Measurements from ENCODE around the gene RHOG.

The RHOG gene

DNA sequence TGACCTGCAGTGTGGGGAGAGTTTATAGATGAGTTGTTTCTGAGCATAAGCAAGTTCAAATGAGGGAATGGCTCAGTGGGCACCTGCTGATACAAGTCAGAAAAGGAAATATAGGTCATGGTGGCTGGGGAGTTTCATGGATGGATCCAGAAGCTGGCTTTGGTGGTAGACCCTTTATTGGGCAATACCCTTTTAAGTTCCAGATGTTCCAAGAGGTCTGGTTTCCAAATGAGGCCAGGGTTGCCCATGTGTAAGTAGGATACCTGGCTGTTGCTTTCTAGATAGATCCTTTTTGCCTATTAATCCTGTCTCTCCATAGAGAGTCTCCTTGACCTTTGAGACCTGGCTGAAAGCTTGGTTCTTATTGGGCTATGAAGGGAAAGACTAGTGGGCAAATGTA, 16.9 kb upstream of the RHOG start:
- no peak for DNase-seq

DNA sequence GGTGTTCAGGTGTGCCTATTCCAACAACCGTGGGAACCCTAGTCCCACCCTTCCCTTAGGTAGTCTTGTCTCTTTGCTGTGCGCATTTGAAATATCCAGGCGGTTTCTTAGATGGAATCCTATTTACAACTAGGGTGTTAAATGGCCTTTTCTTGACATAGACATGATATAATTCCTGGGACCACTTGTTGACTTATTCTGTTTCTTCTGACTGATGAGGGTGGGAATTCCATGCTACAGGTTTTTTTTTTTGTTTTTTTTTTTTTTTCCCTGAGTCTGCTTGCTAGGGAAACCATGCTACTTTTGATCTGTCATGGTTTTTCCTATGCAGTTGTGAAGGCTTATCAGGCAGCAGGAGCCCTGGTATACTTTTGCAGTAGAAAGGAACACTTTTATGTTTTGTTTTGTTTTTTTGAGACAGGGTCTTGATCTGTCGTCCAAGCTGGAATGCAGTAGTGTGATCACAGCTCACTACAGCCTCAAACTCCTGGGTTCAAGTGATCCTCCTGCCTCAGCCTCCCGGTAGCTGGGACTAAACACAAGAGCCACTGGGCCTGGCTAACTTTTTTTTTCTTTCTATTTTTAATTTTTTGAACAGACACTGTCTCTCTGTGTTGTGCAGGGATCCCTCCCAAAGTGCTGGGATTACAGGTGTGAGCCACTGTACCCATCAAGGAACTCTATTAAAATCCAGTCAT, 16.2 kb upstream of the RHOG start:
- no peak for DNase-seq

DNA sequence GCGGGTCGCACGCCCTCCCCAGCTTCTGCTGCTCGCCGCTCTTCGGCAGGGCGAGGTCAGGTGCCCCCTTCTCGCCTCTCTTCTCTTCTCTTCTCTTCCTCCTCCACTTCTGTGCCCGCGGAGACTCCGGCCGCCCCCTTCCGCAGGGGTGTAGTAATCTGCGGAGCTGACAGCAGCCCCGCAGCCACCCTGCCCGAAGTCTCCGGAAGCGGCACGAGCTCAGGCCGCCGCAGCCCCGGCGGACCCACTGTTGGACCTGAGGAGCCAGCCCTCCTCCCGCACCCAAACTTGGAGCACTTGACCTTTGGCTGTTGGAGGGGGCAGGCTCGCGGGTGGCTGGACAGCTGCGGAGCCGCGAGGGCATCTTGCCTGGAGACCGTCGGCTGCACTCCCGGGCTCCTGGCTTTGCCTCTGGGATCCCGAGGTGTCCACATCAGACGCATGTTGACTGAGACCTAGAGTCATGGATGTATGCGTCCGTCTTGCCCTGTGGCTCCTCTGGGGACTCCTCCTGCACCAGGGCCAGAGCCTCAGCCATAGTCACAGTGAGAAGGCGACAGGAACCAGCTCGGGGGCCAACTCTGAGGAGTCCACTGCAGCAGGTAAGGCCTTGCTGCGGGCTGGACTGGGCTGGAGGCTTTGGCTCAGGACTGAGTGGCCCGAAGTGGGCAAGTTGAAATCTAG, 15.2 kb upstream of the RHOG start:
- no peak for DNase-seq

DNA sequence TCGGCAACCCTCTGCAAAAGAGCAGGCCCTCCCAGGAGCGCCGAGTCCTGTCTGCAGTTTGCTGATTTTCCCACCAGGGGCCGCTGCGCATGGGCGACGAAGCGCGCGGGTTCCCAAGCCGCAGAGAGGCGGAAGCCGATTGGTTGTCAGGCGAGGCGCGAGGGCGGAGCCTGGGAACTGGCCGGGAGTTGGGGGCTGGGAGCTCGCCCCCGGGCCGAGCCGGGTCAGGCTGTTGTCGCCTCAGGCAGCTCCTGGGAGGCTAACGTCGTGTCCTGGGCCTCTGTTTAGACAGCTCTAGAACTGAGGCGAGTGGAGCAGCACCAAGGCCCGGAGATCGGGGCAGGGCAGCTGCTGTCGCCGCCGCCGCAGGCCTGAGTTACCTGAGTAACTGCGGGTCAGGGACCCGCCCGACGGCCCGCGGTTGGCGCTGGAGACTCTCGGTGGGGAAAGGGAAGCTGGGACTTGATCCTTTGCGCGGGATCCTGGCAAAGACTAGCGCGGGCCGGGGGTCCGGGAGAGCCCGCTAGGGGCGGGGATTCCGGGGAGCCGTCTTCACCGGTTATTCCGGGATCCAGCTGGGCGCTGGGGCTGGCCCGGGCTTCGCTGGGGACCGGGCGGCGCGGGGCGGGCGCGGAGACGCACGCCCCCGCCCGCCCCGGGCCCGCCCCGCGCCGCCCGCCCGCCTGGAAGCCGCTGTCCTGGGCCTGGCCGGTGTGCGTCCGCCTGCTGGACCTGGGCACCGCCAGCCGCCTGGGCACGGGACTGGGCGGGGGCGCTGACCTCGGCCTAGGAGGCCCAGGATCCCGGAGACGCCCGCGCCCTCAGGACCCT, 14.4 kb upstream of the RHOG start, which contains the start of gene STIM1:
STIM1 (plus strand) TSS at position 688 of the 831 bp plus-strand sequence. CDS start 607 bp downstream, outside the sequence.
- peak; percentile 92 for DNase-seq

DNA sequence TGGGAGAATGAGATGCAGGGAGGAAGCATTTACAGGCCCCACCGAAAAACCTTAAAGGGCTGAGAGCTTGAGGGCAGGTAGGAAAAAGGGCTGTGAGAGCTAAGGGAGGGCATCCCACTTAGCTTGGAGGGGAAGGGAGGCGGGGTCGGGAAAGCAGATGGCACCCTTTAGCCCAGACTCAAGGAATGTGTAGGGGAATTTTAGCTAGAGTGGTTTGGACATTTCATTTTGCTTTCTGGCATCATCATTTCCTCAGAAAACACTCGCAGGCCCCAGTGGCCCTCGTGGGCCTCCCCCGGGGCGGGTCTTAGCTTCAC, 13.9 kb upstream of the RHOG start:
- no peak for DNase-seq

DNA sequence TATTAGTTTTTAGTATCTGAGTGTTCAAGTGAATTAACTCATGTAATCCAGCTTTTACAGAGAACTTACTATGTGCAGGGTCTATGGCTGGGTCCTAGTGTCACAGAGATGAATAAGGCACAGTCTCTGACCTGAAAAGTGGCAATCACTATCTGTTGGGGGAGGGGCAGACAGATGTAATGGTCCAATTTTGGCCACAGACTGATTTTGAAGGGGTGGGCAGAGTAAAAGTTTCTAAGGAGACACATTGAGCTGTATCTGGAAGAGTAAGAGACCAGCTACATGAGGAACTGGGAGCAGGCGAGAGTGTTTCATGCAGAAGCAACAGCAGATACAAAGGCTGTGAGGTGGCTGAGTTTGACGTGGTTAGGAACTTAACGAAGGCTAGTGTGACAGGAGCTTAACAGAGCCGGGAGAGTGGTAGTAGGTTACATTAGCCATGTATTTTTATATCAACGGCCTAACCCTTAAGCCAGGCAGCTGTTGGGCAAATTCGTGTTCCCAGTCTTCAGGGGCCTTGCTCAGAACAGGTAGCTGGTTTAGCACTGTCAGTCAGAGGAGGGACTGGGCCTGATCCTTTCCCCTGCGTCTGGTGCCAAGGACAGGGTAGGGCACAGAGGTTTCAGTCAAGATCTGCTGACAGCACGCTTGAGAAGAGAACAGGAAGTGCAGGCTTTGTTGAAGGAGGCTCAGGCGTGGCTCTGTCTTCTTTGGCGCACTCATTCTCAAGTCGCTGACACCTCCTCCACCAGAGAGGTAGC, 13.3 kb upstream of the RHOG start:
- DNase-seq = no peak

DNA sequence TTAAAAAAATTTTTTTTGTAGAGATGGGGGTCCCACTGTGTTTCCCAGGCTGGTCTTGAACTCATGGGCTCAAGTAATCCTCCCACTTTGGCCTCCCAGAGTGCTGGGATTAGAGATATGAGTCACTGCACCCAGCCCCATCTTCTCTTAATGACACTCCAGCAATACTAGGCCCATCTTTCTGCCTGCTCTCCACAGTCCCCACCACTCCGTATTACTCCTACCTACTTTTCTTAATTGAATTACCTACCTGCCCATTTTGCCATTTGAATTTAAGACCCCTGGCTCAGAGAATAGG, 12.7 kb upstream of the RHOG start:
- DNase-seq = no peak

DNA sequence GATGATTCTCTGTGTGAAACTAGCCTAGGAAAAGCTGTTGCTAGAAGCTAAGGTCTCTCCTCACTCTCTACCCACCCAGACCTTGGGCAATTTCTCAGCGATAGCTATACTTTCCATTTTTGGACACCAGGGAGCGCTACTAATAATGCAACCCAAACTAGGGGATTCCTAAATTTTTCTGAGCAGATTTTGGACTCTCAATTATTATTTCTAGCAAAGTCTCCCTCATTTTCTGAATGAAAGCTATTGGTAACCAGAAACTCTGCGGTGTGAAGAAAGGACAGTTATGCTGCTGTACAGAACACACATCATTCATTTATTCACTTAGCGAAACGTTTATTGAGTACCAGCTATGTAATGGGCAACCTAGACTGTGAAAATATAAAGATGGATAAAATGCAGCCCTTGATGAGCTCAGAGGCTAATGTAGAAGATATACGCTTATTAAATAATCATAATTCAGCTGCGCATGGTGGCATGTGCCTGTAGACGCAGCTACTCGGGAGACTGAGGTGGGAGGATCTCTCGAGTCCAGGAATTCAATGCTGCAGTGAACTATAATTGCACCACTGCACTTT, 8.6 kb upstream of the RHOG start:
- DNase-seq = peak; percentile 41

DNA sequence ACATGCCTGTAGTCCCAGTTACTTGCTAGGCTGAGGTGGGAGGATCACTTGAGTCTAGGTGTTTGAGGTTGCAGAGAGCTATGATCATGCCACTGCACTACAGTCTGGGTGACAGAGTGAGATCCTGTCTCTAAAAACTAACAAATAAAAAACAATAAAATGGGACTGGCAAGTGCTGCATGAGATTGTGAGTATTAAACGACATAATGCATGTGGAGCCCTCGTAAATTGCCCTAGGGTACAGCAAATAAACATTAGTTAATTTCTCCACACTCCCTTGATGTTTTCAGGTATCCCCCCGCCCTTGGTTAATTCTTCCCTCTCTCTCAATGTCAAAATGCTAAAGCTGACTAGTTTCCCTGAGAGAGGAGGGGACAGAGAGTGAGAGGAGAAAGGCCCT, 4.9 kb upstream of the RHOG start:
- DNase-seq = no peak

DNA sequence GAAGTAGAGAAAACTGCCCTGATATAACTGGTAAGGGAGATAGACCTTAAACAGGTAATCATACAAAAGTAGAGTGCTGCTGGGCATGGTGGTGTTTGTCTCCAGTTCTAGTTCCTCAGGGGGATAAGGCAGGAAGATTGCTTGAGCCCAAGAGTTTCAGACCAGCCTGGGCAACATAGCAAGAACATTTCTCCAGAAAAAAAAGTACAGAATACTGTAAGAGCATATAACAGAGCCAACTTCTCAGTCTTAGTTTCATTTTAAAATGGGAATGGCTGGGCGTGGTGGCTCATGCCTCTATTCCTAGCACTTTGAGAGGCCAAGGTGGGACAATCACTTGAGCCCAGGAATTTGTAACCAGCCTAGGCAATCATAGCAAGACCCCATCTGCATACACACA, 4.5 kb upstream of the RHOG start:
- no peak for DNase-seq

DNA sequence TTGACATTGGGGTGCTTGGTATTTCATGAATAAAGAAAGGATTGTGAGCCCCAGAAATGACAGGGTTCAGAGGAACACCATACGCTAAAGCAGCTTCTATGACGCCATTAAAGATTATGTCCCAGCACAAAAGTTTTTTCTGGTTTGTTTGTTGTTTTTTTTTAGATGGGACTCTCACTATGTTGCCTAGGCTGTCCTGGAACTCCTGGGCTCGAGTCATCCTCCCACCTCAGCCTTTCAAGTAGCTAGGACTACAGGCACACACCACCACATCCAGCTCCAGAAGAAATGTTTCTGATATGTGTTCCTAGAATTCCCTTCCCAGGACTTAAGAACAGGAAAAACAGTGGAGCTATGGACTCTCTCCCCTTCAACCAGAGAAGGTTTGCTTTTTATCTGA, 2.6 kb upstream of the RHOG start:
- no peak for DNase-seq

DNA sequence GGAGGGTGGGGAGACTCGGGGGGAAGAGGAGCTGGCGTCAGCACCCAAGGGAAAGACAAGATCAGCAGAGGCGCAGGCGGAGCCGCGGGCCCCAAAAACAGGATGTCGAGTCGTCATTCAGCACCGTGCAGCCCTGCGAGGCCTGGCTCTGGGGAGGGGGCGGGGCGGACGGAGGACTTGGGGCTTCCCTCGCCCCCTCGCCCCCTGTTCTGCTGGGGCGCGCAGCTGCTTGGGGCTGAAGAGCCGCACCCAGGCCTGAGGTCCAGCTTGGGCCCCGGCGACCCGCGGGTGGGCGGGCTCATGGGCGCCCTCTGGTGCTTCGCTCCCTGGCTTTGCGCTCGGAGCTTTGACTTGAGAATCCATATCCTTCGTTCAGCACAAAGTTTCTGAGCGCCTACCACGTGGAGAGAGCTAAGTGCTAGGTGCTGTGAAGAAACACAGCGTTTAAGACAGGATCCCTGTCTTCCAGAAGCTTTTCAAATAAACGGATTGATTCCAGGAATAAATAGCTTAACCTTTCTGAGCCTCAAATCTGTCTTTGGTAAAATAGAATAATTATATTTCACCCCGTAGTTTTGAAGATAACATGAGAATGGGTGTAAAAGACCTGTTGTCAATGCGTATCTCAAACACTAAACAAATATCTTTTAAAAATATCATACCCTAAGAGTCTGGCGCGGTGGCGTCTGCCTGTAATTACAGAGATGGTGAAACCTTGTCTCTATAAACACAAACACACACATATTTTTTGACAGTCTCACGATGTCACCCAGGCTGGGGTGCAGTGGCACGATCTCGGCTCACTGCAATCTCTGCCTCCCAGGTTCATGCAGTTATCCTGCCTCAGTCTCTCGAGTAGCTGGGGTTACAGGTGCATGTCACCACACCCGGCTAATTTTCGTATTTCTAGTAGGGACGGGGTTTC, 929 bp upstream of the RHOG start:
- DNase-seq = peak; percentile 75

DNA sequence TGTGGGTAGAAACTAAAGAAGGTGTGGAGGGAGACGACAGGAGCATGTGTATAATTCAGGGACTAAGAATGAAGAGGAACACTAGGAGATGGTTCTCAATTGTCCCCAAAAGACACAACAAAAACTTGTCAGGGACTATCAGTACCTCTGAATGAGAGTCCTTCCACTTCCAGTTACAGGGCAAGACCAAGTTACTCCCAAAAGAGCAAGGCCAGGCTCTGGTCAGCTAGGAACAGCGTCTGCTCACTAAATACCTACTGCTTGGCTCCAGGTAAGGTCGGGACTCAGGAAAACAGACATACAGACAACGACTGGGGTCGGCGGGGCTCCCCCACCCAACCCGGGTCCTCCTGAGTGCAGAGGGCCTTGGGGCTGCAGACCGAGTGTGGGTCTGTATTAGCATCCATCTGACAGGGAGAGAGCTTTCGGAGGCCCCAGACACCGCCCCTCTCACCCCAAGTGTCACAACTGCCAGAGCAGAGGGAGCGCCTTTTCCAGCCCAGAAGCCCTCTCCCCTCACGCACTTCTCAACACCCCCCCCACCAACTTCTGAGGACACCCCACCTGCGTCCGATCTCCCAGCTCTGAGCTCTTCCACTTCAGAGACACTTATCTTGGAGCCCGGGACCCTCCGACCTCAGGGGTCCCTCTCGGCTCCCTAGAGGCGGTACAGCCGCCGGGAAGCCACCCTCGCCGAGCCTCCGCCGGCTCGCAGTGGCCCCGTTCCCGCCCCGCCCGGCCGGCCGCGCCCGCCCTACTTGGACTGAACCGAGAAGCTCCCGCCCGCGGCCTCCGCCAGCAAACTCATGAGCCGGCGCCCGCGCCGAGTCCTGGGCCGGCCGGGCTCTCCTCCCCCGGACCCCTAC, 522 bp downstream of the RHOG start:
- DNase-seq = no peak

DNA sequence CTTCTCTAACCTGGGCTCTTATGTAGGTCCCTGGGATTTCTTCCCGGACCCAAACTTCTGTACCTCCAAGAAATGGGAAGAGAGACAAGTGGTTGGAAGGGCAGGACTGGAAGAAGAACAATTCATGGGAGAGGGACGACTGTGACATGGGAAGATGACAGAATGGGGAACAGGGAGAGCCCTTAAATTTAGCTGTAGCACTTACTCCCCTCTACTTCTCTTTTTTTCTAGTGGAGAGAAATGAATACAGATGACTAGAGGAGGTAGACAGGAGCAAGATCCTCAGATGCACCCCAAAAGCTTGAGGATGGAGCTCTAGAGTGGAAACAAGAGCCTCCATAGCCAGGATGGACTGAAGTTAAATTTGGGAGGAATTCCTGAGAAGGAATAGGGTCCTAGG, 2.3 kb downstream of the RHOG start:
- no peak for DNase-seq

DNA sequence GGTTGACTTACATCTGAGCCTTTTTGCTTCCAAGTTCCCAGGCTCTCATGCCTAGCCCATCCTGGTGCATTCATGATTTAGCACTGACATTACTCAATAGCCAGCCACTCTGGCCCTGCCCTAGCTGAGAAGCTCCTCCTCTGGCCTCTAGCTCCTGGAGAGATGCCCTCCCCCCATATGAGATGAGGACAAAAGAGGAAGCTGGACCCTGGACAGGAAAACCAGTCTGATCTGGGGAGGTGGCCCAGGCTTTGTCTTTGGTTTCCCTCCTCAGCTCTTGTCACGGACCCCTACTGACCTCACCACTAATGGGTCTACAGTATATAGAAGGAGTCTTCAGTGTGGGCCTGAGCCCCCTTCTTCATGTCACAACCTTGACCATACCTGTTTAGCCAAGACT, 3.0 kb downstream of the RHOG start:
- no peak for DNase-seq

DNA sequence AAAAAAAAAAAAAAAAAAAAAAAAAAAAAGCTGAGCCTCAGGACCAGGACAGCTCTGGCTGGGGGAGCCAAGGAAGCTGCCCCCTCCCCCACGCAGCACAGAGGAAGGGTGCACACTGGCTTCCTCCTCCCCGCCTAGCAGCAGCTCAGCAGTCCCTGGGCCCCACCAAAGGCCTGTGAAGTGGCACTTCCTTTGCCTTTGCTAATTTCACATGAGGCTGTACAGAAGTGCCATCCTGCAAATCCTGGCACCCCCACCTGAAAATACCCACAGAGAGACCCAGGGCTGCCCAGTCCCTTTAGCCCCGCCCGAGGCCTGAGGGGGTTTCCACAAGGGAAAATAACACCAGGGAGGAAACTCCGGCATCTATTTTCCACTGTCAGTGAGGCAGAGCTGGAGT, 3.9 kb downstream of the RHOG start:
- no peak for DNase-seq

DNA sequence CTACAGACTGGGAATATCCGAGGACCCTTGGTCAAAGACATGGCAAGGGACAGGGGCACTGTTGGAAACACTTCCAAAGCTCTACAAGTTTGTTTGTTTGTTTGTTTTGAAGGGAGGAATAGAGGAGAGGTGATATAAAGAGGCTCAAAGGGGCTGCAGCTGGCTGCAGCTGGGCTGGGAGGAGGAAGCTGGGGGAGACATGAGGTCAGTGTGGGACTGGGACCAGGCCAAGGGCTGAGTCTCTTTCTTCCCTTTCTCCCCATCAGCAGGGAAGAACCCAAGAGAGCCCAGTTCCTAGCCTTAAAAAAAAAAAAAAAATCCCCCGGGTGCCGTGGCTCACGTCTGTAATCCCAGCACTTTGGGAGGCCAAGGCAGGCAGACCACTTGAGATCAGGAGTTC, 5.0 kb downstream of the RHOG start:
- no peak for DNase-seq

DNA sequence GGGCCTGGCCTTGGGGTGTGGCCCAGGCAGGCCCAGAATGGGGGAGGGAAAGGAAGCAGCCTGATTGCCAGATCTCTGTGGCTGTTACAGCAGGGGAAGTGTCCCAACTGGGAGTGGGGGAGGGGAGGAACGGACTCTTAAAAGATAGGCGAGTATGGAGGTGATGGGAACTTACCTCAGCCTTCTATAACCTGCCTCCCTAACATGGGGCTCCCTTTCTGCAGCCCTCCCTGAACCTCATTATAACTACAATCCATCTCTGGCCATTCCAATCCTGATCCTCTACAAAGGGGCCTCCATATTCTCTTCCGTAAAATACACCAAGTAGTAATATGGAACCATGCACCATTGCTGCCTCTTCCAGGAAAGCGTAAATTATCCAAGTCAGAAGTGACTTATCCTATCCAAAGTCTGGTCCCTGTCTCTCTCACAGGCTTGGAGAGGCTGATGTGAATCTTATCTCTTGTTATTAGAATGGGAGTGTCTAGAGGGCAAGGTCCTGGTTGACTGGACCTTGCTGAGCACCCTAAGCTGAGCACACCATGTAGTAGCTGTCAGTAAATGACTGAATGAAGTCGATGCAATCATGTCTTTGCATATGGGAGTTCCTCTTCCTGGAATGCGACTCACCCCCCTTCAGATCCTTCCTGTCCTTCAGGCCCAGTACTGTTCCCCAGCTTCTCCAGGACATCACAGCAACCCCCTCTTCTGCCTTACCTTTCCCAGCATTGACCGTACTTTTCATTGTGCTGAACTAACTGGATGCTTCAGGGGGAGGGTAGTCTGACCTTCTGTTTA, 5.9 kb downstream of the RHOG start:
- no peak for DNase-seq

DNA sequence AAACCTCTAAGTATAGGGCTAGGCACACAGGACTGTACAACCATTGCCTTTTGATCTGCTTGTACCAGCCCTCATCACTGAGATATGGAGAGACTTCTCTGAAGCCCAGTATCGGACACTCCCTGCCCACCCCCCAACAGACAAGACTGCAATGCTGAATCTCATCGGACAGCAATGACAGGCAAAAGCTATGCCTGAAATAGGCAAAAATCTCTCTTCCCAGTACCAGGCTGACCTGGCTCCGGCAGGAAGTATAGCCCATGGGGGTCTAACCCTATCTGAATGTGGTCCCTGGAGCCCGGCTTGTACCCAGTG, 6.5 kb downstream of the RHOG start:
- no peak for DNase-seq

DNA sequence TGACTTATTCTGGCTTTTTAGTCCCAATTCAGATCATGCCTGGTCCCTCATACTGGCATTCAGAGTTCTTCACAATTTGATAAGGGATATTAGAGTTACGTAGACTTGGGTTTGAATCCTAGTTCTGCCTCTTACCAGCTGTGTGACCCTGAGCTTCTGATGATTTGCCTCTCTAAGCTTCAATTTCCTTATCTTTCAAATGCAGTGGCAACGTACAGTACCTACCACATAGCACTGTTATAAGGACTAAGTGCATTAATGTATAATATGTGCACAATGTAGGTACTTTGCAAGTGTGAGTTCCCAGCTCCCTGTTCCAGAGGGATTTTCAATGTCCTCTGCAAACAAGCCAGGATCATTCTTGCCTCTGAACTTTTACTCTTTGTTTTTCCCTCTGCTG, 7.3 kb downstream of the RHOG start:
- no peak for DNase-seq

All from NCI-H1105 (cell line).